ENCODE measurements around the gene SCN1B.
A peak's percentile ranks its signal among the peaks of the same experiment; 100 is the strongest.

Gene SCN1B

DNA sequence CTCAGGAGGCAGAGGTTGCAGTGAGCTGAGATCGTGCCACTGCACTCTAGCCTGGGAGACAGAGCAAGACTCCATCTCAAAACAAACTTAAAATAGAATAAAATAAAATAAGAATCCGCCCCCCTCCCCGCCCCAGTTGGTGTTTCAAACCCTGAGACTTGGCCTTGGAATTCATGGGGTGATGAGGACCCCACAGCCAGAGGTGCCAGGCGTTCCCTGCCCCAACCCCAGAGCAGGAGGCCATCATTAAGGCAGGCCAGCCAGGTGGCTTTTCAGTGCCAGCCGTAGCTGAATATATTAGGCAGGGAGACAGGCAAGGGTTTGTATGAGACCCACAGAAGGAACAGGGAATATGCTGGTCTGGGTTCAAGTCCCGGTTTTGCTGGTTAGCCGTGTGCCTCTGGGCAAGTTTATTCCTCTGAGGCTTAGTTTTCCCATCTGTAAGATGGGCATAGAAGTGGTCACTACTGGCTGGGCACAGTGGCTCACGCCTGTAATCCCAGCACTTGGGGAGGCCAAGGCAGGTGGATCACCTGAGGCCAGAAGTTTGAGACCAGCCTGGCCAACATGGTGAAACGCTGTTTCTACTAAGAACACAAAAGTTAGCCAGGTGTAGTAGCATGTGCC is 23.5 kb downstream of the SCN1B start:
- no peak for DNase-seq (ENCODE audit: low read depth in 2 of 2)

DNA sequence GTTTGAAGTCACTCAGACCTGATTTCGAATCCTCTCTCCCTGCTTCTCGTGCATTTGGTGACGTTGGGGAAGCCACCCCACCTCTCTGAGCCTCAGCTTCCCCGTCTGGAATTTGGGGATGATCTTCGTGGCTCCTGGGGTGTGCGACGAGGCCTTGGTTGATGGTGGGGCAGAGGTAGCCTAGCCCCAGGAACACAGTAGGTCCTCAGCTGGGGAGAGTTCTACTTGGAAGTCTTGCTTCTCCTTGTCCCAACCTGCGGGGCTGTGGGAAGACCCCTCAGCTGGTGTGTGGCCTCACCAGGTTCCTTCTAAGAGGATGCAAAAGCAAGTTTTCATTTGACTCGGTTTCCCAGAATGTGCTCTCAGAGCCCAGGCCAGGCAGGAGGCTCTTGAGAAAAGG is 24.4 kb downstream of the SCN1B start:
- DNase-seq (ENCODE audit: low read depth in 2 of 2) = no peak

DNA sequence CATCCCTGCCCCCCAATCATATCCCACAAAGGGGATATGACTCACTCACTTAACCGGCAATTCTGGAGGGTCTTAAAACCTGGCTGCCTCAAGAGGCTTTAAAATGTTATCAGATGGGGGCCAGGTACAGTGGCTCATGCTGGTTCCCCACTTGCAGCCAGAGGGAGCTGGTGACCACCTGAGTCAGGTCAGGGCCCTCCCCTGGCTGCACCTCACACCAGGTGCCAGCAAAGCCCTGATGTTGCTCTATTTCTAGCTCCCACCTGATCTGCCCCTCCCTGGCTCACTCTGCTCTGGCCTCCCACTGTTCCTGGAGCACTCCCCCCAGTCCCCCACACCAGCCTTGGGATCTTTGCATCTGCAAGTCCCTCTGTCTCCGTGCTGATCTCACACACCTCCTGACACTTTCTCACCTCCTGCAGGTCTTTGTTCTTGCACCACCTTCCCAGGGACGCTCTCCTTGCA is 25.5 kb downstream of the SCN1B start:
- DNase-seq (ENCODE audit: low read depth in 2 of 2) = no peak

DNA sequence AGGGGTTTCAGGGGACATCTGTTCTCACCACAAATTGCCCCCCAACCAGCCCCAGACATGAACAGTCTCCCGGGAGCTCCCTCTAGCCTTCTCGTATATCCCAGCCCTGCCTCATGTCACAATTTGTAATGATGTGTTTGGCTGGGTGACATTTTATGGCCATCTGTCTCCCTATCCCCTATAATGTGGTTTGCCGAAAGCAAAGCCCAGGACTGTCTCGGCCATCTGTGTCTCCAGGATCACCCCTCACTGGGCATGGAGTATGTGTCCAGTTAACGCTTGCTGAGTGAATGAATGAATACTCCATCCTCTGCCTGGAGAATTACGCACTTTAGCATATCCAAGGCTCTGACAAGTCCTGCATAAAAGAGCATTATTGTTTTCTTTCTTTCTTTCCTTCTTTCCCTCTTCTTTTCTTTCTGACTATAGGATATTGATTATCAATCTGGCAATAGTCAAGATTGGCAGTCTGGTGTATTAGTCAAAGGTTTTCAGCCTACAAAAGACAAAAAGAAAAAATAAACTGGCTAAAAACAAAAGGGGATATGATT is 26.3 kb downstream of the SCN1B start:
- no peak for DNase-seq (ENCODE audit: low read depth in 2 of 2)

DNA sequence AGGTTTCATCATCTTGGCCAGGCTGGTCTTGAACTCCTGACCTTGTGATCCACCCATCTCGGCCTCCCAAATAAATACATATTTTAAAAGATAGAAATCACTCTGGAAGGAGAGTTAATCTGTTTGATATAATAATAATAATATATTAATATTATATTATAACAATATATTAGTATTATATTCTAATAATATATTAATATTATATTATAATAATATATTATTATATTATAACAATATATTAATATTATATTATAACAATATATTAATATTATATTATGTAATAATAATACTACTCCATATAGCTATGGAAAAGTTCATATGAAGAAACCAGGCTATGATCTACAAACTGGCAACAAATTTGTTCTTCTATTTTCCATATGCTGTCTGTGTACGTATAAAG is 28.1 kb downstream of the SCN1B start:
- no peak for DNase-seq (ENCODE audit: low read depth in 2 of 2)

DNA sequence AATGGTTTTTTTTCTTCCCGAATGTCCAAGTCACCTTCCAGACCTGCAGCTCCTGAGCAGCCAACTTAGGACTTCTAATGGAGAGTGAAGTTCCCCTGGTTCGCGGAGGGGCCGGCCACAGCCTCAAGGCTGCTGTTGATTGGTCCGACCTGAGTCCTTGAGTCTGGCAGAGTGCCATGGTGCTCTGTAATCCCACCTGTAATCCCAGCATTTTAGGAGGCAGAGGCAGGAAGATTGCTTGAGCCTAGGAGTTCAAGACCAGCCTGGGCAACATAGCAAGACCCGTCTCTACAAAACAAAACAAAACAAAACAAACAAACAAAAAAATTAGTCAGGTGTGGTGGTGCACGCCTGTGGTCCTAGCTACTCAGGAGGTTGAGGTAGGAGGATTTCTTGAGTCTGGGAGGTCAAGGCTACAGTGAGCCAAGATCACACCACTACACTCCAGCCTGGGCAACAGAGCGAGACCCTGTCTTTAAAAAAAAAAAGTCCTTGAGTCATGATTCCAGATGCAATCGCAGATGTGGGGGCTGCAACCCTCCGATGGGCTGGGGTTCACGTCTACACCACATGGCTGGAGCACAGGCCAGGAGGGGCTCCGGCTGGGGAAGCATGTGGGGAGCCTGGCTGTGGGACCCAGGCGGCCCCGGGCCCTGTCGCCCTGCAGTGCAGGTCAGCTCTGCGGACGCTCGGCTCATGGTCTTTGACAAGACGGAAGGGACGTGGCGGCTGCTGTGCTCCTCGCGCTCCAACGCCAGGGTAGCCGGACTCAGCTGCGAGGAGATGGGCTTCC is 28.9 kb downstream of the SCN1B start:
- no peak for DNase-seq (ENCODE audit: low read depth in 2 of 2)

DNA sequence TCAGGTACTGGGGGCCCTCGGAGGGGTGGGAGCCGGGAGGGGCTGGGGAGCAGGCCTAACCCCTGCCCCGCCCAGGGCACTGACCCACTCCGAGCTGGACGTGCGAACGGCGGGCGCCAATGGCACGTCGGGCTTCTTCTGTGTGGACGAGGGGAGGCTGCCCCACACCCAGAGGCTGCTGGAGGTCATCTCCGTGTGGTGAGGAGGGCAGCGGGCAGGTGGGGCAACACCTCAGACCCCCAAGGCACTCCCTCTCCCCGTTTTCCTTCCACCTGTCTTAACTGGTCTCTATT is 29.5 kb downstream of the SCN1B start:
- no peak for DNase-seq (ENCODE audit: low read depth in 2 of 2)

DNA sequence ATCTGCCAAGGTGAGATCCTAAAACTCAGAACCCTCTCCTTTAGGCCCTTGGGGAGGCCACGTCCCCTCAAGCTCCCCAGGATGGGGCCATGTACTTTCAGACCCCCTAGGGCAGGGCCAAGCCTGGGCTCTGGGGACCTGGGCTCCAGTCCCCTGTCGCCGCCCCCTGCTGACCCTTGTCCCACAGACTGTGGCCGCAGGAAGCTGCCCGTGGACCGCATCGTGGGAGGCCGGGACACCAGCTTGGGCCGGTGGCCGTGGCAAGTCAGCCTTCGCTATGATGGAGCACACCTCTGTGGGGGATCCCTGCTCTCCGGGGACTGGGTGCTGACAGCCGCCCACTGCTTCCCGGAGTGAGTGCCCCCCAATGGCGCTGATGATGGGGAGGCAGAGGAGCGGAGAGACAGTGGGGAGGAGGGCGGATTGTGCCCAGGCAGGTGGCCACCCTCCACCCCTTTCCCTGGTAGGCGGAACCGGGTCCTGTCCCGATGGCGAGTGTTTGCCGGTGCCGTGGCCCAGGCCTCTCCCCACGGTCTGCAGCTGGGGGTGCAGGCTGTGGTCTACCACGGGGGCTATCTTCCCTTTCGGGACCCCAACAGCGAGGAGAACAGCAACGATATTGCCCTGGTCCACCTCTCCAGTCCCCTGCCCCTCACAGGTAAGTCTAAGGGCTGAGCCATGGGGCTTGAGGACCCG is 30.0 kb downstream of the SCN1B start:
- DNase-seq (ENCODE audit: low read depth in 2 of 2) = no peak

DNA sequence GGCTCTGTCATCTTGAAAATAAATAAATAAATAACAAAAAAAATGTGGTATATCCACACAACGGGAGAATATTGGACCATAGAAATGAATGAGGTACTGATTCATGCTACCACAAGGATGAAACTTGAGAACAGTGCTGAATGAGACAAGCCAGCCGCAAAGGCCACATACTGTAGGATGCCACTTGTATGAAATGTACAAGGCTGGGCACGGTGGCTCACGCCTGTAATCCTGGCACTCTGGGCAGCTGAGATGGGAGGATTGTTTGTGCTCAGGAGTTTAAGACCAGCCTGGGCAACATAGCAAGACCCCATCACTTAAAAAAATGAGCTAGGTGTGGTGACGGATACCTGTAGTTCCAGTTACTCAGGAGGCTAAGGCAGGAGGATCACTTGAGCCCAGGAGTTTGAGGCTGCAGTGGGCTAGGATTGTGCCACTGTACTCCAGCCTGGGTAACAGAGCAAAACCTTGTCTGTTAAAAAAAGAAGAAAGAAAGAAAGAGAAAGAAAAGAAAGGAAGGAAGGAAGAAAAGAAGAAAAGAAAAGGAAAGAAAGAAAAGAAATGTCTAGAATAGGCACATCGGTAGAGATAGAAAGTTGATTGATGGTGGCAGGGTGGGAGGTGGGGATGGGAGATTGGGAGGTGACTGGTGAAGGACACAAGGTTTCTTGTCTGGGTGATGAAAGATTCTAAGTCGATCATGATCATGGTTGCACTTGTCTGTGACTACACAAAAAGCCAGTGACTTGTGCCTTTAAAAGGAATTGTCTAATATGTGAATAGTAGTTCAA is 31.5 kb downstream of the SCN1B start:
- no peak for DNase-seq (ENCODE audit: low read depth in 2 of 2)

DNA sequence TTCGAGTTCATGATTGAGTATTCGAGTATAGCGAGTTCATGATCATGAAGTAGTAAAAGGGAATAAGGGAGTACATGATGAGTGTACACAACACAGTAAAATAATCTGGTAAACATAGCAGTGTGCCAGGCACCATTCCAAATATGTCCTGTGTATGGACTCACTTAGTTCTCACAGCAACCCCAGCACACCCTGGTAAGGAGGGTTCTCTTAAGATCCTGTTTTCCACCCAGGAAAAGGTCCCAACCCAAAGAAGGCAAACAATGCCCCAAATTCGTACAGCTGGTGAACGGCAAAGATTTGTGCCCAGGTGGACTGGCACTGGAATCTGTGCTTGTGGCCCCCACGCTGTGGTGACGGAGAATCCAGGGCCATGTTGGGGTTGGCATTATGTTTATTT is 32.7 kb downstream of the SCN1B start:
- DNase-seq (ENCODE audit: low read depth in 2 of 2) = no peak

DNA sequence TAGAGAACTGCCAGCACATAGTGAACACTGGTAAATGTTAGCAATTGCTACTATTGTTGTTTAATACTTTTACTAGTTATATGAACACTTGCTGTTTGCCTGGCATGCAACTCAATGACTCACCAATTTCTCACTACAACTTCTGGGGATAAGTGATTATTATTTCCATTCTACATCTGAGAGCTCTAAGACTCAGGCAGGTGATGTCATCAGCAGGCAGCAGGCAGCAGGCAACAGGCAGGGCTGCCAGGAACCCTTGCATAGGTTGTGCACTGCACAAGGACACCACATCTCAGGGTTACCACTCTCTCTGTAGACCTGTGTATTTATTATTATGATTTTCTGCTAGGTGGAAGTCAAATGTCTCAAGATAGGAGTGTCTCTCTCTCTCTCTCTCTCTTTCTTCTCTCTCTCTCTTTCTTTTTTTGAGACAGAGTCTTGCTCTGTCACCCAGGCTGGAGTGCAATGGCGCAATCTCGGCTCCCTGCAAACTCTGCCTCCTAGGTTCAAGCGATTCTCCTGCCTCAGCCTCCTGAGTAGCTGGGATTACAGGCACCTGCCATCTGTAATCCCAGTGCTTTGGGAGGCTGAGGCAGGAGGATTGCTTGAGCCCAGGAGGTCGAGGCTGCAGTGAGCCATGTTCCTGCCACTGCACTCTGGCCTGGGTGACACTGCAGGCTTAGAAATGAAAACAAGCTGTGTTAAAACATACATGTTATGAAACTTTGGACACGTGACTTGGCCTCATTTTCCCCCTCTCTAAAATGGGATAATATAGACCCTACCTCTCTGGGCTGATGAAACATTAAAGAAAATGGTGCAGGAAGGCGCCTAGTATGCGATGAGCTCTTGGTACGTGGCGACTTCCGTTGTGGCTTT is 33.9 kb downstream of the SCN1B start:
- no peak for DNase-seq (ENCODE audit: low read depth in 2 of 2)

DNA sequence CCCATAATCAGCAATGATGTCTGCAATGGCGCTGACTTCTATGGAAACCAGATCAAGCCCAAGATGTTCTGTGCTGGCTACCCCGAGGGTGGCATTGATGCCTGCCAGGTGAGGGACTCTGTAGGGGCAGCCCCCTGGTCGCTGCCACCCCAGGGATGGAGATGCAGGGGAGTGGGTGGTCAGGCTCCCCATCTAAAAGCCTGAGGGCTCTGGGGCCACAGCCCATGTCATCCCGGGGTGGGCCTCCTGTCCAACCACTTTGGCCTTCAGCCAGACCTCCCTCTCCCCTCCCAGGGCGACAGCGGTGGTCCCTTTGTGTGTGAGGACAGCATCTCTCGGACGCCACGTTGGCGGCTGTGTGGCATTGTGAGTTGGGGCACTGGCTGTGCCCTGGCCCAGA is 35.3 kb downstream of the SCN1B start:
- no peak for DNase-seq (ENCODE audit: low read depth in 2 of 2)

DNA sequence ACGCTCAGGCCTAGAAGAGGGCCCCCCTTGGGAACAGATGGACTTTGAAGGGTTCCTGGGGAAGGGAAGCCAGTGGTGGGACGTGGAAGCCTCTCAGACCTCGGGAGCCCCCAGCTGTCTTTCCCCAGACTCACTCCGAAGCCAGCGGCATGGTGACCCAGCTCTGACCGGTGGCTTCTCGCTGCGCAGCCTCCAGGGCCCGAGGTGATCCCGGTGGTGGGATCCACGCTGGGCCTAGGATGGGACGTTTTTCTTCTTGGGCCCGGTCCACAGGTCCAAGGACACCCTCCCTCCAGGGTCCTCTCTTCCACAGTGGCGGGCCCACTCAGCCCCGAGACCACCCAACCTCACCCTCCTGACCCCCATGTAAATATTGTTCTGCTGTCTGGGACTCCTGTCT is 35.9 kb downstream of the SCN1B start:
- no peak for DNase-seq (ENCODE audit: low read depth in 2 of 2)

DNA sequence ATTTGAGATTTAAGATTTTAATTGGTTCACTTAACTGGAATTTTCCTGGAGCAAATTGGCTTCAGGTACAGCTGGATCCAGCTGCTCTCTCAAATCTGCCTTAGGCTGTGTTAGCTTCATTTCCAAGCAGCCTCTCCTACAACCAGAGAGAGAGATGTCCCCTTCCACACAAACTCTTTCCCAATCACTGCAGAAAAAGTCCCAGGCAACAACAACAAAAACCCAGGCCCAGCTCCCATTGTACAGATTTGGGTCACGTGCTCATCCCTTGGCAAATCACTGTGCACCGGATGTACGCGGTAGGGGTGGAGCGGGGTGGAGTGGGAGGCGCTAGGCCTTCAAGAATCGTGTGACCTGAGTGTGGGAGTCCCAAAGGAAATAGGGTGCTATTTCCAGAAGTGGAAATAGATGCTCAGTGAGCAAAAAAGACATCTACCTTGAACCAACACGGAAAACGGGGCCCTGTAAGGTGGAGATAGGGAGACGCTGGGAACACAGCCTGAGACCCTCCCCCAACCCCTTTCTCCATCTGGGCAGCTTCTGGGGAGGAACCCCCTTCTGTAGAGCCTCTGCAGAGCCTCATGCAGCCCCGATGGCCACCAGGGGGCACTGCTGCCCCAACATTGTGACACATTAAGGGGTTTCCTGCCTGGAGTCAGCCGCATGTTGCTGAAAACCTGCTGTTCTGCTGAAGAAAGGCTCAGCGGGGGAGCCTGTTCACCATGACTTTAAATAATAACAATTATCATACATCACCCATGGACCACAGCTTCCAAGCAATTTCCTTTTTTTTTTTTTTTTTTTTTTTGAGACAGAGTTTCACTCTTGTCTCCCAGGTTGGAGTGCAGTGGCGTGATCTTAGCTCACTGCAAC is 36.7 kb downstream of the SCN1B start:
- DNase-seq (ENCODE audit: low read depth in 2 of 2) = peak; percentile 89 to 95

DNA sequence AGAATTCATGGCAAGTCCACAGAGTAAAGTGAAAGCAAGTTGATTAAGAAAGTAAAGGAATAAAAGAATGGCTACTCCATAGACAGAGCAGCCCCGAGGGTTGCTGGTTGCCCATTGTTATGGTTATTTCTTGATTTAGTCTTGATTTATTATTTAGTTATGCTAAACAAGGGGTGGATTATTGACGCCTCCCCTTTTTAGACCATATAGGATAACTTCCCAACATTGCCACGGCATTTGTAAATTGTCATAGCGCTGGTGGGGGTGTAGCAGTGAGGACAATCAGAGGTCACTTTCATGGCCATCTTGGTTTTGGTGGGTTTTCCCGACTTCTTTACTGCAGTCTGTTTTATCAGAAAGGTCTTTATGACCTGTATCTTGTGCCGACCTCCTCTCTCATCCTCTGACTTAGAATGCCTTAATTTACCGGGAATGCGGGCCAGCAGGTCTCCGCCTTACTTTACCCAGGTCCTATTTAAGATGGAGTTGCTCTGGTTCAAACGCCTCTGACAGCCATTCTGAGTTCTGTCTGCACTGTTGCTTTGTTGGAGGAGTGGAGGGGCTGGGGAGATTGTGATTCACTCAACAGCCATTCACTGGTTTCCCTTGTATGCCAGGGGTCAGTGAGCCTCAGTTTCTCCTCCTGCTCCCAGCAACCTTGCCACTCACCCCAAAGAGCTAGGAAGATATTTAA is 38.8 kb downstream of the SCN1B start:
- no peak for DNase-seq (ENCODE audit: low read depth in 2 of 2)

DNA sequence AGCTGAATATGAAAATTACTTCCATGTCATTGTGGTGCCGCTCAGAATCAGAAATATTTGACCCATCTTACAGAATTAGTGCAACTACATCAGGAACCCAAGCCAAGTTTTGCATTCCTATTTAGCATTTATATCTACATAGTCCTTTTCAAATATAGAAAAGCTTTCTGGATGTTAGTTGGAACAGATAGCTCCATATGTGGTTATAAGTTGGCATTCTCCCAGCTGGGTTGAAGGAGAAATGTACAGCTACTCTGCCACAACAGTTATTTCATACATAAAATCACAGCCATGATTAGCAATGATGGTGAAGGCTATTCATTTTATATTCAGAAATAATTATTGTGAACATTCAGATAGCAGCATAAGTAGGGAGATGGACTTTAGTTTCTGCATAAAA is 39.4 kb downstream of the SCN1B start:
- DNase-seq (ENCODE audit: low read depth in 2 of 2) = no peak

DNA sequence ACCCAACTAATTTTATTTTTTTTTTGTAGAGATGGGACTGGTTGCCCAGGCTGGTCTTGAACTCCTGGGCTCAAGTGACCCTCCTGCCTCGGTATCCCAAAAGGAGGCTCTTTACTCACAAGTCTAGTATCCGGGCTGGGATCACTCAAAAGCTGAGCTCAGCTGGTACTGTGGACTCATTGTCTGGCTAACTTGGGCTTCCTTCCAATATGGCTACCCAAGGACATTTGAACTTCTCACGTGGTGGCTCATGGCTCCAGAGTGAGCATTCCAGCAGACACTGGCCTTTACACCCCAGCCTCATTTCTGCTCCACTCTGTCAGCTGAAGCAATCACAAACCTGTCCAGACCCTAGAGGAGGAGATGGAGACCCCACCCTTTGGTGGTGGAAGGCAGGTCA is 40.2 kb downstream of the SCN1B start:
- no peak for DNase-seq (ENCODE audit: low read depth in 2 of 2)

DNA sequence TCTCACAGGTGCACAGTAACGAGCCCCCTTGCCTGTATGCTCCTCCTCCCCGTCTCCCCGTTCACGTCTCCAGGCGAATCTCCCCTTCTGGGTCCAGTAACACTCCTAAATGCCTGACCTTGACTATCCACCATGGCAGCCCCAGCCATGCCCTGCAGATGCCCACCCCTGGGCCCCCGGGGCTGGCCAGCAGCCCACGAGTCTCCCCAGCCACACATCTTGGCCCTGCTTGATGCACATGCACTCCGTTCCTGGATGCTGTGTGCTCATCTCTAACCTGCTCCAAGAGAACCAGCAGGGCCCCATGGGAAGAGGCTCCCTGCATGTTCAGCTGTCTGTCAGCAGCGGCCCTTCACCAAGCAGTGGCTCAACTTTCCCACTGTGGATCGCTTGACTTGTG is 43.2 kb downstream of the SCN1B start:
- DNase-seq (ENCODE audit: low read depth in 2 of 2) = no peak

DNA sequence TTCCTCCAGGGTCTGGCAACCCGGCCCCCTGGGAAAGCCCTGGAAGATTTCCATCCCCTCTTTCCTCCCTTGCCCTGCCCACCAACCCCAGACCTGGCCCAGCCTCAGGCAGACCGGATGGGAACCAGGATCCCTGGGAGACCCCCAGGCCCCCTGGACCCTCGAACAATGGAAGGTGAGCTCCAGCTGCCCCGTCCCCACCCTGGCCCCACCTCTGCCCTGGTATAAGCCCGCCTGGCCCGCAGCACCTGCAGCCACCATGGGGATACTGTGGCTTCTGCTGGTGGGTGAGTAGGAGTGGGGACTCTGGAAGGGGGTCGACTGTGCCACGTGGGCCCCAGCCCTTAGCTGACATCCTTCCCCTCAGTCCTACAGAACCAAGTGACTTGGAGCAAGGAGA is 43.7 kb downstream of the SCN1B start:
- no peak for DNase-seq (ENCODE audit: low read depth in 2 of 2)

Data from activated CD4-positive, alpha-beta T cell treated with anti-CD3 and anti-CD28 coated beads for 24 hours (primary cell).